Measurements from ENCODE around the gene HAL.

GRCh38 chr12:95976416-95976832 is 19.7 kb downstream of the HAL start:
- TF ChIP-seq POLR2A (IDR thresholded peaks at IDR 0.05; ENCODE audit: extremely low read depth, insufficient read length) (no peak), CTCF (IDR thresholded peaks at IDR 0.05; ENCODE audit: low read depth, low read length) (no peak), MAX (IDR thresholded peaks at IDR 0.05; ENCODE audit: low read depth, low read length) (no peak)
